IPS-NIHi11 (cell line): ENCODE results near the gene MLF2.
"Not testable (repeated sequence)": the region's sequence is repeated elsewhere in the genome, so short reads cannot be mapped to it uniquely, and the experiment has no call there.

Experiments
- DNase-seq: peaks from one replicate; pipeline ENCODE4 v3.0.0; 2012; ENCODE audit warnings: mixed read lengths, low spot score

The MLF2 gene

DNA sequence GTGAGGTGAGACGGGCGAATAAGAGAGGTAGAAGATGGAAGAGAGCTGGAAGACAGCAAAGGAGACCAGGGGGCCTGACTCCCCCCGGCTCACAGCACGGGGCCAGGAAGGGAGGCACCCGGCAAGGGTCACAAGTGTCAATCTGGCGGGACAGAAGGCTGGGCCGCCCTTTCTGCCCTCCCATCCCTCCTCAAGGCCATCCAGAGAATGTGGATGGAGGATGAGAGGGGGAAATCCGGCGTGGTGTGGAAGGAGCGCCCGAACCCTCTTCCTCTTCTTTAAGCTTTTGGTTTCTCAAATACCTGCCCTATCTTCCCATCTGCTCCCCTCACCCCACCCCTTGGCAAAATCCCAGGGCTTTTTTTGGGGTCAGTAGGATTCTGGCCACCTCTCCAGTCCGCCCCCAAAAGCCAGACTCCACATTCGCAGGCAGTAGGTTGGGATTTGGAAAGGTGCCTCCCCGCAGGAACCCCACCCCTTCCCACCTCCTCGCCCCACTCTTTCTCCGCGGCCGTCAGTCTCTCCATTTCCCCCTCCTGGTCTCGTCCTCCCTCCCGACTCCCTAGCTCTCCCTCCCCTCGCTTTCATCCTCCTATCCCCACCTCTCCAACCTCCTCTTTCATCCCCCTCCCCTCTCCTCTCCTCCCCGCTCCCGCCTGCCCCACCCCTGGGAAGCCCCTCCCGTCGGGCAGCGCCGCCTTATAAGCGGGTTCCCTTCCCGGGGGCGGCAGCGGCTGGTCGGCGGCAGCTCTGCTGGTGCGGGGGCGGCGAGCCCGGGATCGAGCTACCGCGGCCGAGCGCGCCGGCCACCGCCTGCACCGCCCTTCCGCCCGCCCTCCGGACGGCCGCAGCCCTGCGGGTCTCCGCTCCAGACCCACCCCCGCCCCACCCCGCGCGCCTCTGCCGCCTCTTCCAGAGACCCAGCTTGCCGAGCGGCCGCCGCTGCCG, 13.0 kb upstream of the MLF2 start, which contains the start of gene PTMS:
Gene PTMS (plus strand): TSS at position 730 of the 948 bp plus-strand sequence. CDS start 343 bp downstream, outside the sequence.
- peak; percentile 84 for DNase-seq

- no peak for DNase-seq
Measured at GRCh38 chr12:6765048-6765633, 12.2 kb upstream of the MLF2 start.

DNA sequence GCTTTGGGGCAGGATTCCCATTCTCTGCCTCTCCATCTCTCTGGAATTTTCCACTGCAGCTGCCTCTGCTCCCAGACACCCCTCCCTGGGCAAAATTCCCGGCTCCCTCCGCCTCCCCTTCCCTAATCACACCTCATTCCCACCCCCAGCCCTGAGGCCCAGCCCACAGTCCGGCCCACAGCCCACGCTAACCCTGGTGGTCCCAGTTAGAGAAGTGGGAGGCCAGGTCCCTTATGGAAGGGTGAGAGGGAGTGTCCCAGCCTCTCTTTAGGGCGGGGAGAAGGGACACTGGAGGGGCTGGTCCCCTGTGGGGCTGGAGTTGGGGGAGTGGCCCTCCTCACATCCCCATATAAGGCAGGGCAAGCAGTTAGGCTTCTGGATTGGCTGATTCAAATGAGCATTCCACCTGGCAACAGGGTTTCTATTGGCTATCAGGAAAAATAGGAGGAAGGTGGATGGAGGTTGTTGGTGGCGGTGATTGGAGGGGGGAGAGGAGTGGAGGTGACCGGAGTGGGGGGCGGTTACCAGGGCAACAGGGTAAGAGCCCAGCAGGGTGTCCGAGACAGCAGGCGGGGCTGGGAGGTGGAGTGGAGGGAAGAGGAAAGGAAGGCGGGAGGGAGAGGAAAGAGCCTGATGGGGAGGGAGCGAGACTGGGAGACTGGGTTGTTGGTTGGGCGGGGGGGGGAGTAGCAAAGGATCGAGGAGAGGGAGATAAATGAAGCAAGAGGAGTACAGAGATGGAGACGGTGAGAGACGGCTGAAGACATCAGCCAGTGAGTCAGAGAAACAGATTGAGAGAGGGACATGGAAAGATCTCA, 11.3 kb upstream of the MLF2 start:
- peak; percentile 90 for DNase-seq

GRCh38 chr12:6763380-6763779, 10.4 kb upstream of the MLF2 start:
- no peak for DNase-seq

DNA sequence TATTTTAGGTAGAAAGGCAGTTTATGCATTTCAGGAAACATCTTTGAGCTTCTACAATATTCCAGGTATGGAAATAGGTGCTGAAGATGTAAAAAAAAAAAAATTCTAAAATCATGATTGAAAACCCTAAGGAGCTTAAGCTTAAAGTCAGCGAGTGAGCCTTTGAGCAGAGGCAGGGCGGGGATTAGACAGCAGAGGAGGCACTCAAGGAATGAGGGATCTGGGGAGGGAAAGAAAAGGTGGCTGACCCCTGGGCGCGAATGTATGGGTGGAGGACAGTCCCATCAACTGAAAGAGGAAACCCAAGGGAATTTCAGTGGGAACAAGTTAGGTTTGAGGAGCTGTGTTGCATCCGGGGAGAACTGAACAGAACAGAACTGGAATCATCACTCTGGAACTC, 6.8 kb upstream of the MLF2 start:
- DNase-seq = no peak

GRCh38 chr12:6758506-6759095, 5.7 kb upstream of the MLF2 start:
- no peak for DNase-seq

DNA sequence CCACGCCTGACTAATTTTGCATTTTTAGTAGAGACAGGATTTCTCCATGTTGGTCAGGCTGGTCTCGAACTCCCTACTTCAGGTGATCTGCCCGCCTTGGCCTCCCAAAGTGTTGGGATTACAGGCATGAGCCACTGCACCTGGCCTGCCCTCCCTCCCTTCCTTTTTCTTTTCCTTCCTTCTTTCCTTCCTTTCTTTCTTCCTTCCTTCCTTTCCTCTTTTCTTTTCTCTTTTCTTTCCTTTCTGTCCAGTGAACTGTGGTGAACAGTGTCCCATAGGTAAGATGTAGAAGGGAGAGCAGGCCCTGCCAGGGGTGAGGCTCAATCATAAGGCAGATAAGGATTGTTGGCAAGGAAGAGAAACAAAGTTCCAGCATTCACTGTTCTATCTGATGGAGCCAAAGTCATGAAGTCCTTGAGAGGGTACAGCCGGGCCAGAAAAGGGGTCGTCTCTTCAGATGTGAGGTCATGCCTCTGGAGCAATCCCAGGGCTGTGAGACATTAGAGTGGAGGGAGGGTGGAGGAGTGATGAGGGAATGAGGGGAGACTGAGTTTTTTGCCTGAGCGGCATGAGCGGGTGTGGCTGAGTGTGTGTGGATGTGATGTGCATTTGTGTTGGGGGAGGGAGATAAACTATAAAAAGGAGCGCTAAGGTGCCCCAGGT, 4.2 kb upstream of the MLF2 start:
- no peak for DNase-seq

DNA sequence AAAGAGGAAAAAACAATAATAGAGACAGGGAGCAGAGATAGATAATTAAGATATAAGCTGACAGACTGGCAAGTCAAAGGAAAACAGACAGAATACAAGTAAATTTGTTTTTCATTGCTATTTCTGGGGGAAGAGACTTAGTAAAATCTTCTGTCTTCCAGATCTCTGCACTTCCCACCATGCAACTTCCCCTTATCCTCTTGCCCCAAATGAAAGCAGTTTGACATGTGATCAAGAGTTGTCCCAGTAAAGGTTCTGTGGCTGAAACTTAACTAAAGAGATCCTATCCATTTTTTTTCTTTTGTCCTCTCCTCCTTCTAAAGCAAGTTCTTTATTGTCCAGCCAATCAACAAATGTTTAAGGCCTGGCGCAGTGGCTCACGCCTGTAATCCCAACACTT, 1.5 kb upstream of the MLF2 start:
- no peak for DNase-seq

- DNase-seq = no peak
Measured at GRCh38 chr12:6753772-6754356, 923 bp upstream of the MLF2 start.

GRCh38 chr12:6752167-6752920, 597 bp downstream of the MLF2 start:
- peak; percentile 83 for DNase-seq

DNA sequence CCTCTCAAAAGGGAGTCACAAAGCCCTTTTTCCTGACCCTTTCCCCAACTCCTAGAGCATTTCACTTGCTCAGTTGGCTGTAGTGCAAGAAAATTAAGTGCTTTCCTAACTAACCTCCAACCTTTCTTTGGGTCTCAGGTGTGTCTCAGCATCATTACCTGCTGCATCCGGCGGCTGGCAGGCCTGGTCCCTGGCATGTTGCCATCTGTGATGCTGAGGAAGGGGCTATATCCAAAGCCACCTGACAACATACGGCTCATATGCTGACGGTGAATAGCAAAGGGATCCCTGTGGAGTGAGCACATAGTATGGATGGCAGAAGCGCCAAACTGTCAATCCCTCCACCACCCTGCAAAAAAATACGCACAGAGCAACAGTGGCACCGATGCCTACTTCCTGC, 1.2 kb downstream of the MLF2 start:
- DNase-seq = no peak

DNA sequence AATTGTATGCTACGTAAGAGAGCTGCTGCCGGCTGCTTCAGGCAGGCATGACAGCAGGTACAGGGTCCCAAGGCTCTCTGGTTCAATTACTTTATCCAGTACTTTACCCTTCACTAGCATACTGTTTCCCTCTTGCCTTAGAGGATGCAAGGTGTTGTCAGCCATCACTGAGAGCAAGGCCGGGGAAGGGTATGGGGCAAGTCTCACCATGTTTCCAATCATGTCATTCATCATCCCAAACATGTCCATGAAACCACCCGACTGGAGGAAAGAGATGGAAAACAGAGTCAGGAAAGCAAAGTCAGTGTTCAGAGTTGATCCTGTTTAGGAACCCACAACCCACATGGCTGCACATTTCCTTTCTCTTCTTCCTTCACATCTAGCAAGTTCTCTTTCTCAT, 2.4 kb downstream of the MLF2 start:
- DNase-seq = no peak

DNA sequence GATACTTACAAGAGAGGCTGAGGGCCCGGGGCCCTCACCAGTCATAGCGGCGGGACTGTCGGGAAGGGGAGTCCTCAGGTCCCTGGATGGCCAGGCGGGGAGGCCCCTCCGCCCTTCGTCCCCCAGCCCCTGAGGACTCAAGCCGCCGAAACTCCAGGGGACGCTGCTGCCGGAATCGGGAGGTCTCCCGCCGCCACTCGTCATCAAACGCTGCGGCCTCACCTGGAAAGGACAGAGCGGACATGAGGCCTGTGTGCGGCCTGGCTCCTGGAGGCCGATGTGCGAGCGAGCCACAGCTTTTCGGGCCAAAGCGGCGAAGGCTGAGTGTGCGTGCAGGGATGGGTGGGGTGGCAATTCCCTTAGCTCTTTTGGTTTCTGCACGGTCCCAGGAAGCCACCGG, 4.2 kb downstream of the MLF2 start:
- no peak for DNase-seq

GRCh38 chr12:6747216-6747615, 5.7 kb downstream of the MLF2 start:
- DNase-seq = no peak

GRCh38 chr12:6745741-6746525, 7.0 kb downstream of the MLF2 start:
- no peak for DNase-seq

GRCh38 chr12:6743300-6743699, 9.6 kb downstream of the MLF2 start:
- not testable (repeated sequence) for DNase-seq

- DNase-seq = no peak
Measured at GRCh38 chr12:6742834-6743233, 10.1 kb downstream of the MLF2 start.

GRCh38 chr12:6742080-6742479, 10.9 kb downstream of the MLF2 start:
- DNase-seq = not testable (repeated sequence)

DNA sequence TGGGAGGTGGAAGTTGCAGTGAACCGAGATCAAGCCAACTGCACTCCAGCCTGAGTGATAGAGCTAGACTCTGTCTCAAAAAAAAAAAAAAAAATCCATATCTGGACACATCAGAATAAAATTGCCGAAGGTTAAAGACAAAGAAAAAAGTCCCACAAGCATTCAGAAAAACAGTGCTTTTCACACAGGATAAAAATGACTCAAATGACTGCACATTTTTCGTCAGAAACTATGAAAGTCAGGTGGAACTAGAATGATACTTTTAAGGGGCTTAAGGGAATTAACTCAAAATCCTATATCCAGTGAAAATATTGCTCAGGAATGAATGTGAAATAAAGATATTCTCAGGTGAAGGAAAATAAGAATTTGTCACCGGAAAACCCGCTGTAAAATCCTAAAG, 16.2 kb downstream of the MLF2 start:
- no peak for DNase-seq
